Smooth muscle cell (in vitro differentiated cells): ENCODE results near the gene LRRC7. TPM values are rescaled to one million over a fixed set of nuclear protein-coding genes. Genes with fewer than 3 reads are reported as not detected.

ENCODE experiments used
- DNase-seq: peaks from one replicate; lab custom pipeline; 2025; ENCODE audit not compliant: unreplicated experiment; lab: John Stamatoyannopoulos, UW
- H2AFZ ChIP-seq: fragments of 200-600 bp; sonication (generic); 2 replicates; pipeline ENCODE4 v1.6.0; 2016; ENCODE audit warnings: antibody characterized with exemption, low read depth, mild to moderate bottlenecking
- H3F3A ChIP-seq: fragments of 200-600 bp; sonication (generic); 2 replicates; pipeline ENCODE4 v1.6.0; 2017; ENCODE audit warnings: antibody characterized with exemption, low read depth
- H3K27ac ChIP-seq: fragments of 200-600 bp; sonication (generic); 2 replicates; pipeline ENCODE4 v1.5.1; 2016; ENCODE audit warnings: low read depth, mild to moderate bottlenecking
- H3K27me3 ChIP-seq: fragments of 200-600 bp; sonication (generic); 2 replicates; pipeline ENCODE4 v1.6.1; 2016; ENCODE audit warnings: low read depth, mild to moderate bottlenecking
- H3K36me3 ChIP-seq: fragments of 200-600 bp; sonication (generic); 2 replicates; pipeline ENCODE4 v1.5.1; 2016; ENCODE audit warnings: low read depth
- H3K4me1 ChIP-seq: fragments of 200-600 bp; sonication (generic); 2 replicates; pipeline ENCODE4 v1.5.1; 2016; ENCODE audit warnings: low read depth
- H3K4me2 ChIP-seq: fragments of 200-600 bp; sonication (generic); 2 replicates; pipeline ENCODE4 v1.6.0; 2016; ENCODE audit warnings: mild to moderate bottlenecking
- H3K4me3 ChIP-seq: fragments of 200-600 bp; sonication (generic); 2 replicates; pipeline ENCODE4 v1.5.1; 2016; ENCODE audit warnings: mild to moderate bottlenecking
- H3K79me2 ChIP-seq: fragments of 200-600 bp; sonication (generic); 2 replicates; pipeline ENCODE4 v1.6.0; 2016; ENCODE audit warnings: low read depth, mild to moderate bottlenecking
- H3K9ac ChIP-seq: fragments of 200-600 bp; sonication (generic); 2 replicates; pipeline ENCODE4 v1.6.0; 2016; ENCODE audit warnings: low read depth
- H3K9me3 ChIP-seq: fragments of 200-600 bp; sonication (generic); replicated peaks from 2 replicates; pipeline ENCODE4 v1.5.1; 2016; ENCODE audit warnings: low read depth
- H4K20me1 ChIP-seq: fragments of 200-600 bp; sonication (generic); 2 replicates; pipeline ENCODE4 v1.6.0; 2016; ENCODE audit warnings: low read depth
- WGBS: methylation state at CpG from one replicate; pipeline ENCODE4 v1.1.7; 2016; ENCODE audit warnings: low lambda C conversion rate; 5-methylcytosine and 5-hydroxymethylcytosine counted together
- polyA plus RNA-seq: library from polyadenylated mRNA; unstranded; fragments of >200 nt; fragmentation: Nextera tagmentation; extraction: Ambion mirVana; gene quantifications from 2 replicates; pipeline ENCODE4 v1.2.1, GENCODE V29; 2016
- total RNA-seq: library from RNA; depleted of rRNA; stranded (reverse); fragments of >200 nt; gene quantifications from 2 replicates; pipeline ENCODE4 v1.2.3, GENCODE V29; 2014
- TF ChIP-seq, protein P1 (sequence below): fragments of 200-600 bp; sonication (generic); IDR thresholded peaks from 2 replicates; pipeline ENCODE4 v1.5.1; 2017; ENCODE audit warnings: borderline replicate concordance, mild to moderate bottlenecking, antibody characterized with exemption; ENCODE audit not compliant: insufficient read depth, poor library complexity, severe bottlenecking

LRRC7 gene
- total and polyA plus RNA-seq, 2 experiments from 2014 or later, result 0.04 to 0.06 TPM

- Histone ChIP-seq H3K4me1 (no peaks in the 10 kb centered on the region), H3K79me2 (no peaks in the 10 kb centered on the region), H4K20me1 (no peaks in the 10 kb centered on the region), H3K9me3 (no peaks in the 10 kb centered on the region), H3K36me3 (no peaks in the 10 kb centered on the region), H3K27me3 (peaks cover 5% of the 10 kb centered on the region), H3K4me2 (no peak overlapping the region), H3K9ac (no peak overlapping the region), H2AFZ (no peak overlapping the region), H3F3A (no peaks in the 10 kb centered on the region), H3K27ac (no peak overlapping the region), H3K4me3 (no peak overlapping the region)
- no peak for DNase-seq
- 95% methylated on average over 5 of the region's 5 CpGs for WGBS
- TF ChIP-seq, protein P1, sequence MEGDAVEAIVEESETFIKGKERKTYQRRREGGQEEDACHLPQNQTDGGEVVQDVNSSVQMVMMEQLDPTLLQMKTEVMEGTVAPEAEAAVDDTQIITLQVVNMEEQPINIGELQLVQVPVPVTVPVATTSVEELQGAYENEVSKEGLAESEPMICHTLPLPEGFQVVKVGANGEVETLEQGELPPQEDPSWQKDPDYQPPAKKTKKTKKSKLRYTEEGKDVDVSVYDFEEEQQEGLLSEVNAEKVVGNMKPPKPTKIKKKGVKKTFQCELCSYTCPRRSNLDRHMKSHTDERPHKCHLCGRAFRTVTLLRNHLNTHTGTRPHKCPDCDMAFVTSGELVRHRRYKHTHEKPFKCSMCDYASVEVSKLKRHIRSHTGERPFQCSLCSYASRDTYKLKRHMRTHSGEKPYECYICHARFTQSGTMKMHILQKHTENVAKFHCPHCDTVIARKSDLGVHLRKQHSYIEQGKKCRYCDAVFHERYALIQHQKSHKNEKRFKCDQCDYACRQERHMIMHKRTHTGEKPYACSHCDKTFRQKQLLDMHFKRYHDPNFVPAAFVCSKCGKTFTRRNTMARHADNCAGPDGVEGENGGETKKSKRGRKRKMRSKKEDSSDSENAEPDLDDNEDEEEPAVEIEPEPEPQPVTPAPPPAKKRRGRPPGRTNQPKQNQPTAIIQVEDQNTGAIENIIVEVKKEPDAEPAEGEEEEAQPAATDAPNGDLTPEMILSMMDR, result no peak
Observed at GRCh38 chr1:70109241-70109640, 541.5 kb downstream of the LRRC7 start.

DNA sequence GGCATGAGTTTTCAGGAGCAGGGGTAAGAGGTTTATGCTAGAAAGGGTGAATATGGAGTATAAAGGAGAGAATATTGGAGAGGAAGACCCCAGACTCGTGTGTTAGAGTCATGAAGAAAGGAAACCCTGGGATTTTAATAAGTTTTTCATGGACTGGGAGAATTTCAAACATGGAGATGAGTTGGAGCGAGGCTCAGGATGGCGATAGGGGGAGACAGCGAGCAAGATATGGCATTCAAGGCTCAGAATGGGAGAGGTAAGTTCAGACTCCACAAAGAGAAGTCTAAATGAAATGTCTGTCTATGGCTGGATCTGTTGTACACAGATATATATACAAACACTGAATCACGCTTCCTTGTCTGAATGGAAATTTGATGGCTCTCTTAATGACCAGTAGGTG lies 545.1 kb downstream of the LRRC7 start:
- DNase-seq, result no peak
- Histone ChIP-seq H3K4me2 (no peak overlapping the region), H2AFZ (no peak overlapping the region), H3K36me3 (no peaks in the 10 kb centered on the region), H3K4me1 (no peaks in the 10 kb centered on the region), H4K20me1 (no peaks in the 10 kb centered on the region), H3K27me3 (no peaks in the 10 kb centered on the region), H3K9ac (no peak overlapping the region), H3K27ac (no peak overlapping the region), H3K79me2 (no peaks in the 10 kb centered on the region), H3K4me3 (no peak overlapping the region), H3F3A (no peaks in the 10 kb centered on the region), H3K9me3 (no peaks in the 10 kb centered on the region)
- WGBS, result 76% methylated on average over 5 of the region's 5 CpGs
- TF ChIP-seq, protein P1, result no peak

GRCh38 chr1:70115315-70115714 lies 547.6 kb downstream of the LRRC7 start:
- H3K79me2 ChIP-seq, result no peaks in the 10 kb centered on the region
- 88% methylated on average over 3 of the region's 3 CpGs for WGBS
- H2AFZ ChIP-seq, result no peak overlapping the region
- H3K9me3 ChIP-seq, result no peaks in the 10 kb centered on the region
- no peaks in the 10 kb centered on the region for H3F3A ChIP-seq
- H3K27me3 ChIP-seq, result peaks cover 9% of the 10 kb centered on the region
- no peak overlapping the region for H3K4me2 ChIP-seq
- no peaks in the 10 kb centered on the region for H3K36me3 ChIP-seq
- H3K27ac ChIP-seq, result no peak overlapping the region
- H3K4me3 ChIP-seq, result no peak overlapping the region
- H4K20me1 ChIP-seq, result no peaks in the 10 kb centered on the region
- no peaks in the 10 kb centered on the region for H3K4me1 ChIP-seq
- TF ChIP-seq, protein P1, result no peak
- no peak overlapping the region for H3K9ac ChIP-seq
- no peak for DNase-seq

- Histone ChIP-seq H3F3A (no peaks in the 10 kb centered on the region), H3K4me3 (no peak overlapping the region), H3K9me3 (no peaks in the 10 kb centered on the region), H2AFZ (no peak overlapping the region), H3K79me2 (no peaks in the 10 kb centered on the region), H3K27ac (no peak overlapping the region), H3K36me3 (no peaks in the 10 kb centered on the region), H3K4me2 (no peak overlapping the region), H3K27me3 (peaks cover 19% of the 10 kb centered on the region), H3K9ac (no peak overlapping the region), H3K4me1 (no peaks in the 10 kb centered on the region), H4K20me1 (no peaks in the 10 kb centered on the region)
- no peak for DNase-seq
- TF ChIP-seq, protein P1, result no peak
Observed at GRCh38 chr1:70117046-70117445, 549.3 kb downstream of the LRRC7 start.
